Measurements from ENCODE around the gene KLHL41.

DNA sequence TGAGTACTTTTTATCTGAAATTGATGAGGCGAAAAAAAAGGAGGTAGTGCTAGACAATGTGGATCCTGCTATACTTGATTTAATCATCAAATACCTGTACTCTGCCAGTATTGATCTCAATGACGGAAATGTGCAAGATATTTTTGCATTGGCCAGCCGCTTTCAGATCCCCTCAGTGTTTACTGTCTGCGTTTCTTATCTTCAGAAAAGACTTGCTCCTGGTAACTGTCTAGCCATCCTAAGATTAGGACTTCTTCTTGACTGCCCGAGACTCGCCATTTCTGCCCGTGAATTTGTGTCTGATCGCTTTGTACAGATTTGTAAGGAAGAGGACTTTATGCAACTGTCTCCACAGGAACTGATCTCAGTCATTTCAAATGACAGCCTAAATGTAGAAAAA is 453 bp downstream of the KLHL41 start:
- TF ChIP-seq, protein P1, sequence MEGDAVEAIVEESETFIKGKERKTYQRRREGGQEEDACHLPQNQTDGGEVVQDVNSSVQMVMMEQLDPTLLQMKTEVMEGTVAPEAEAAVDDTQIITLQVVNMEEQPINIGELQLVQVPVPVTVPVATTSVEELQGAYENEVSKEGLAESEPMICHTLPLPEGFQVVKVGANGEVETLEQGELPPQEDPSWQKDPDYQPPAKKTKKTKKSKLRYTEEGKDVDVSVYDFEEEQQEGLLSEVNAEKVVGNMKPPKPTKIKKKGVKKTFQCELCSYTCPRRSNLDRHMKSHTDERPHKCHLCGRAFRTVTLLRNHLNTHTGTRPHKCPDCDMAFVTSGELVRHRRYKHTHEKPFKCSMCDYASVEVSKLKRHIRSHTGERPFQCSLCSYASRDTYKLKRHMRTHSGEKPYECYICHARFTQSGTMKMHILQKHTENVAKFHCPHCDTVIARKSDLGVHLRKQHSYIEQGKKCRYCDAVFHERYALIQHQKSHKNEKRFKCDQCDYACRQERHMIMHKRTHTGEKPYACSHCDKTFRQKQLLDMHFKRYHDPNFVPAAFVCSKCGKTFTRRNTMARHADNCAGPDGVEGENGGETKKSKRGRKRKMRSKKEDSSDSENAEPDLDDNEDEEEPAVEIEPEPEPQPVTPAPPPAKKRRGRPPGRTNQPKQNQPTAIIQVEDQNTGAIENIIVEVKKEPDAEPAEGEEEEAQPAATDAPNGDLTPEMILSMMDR (IDR thresholded peaks at IDR 0.05): no peak
- no peak for TF ChIP-seq EP300 (IDR thresholded peaks at IDR 0.05)
- TF ChIP-seq POLR2A (IDR thresholded peaks at IDR 0.05): no peak
- no peak for TF ChIP-seq POLR2AphosphoS5 (IDR thresholded peaks at IDR 0.05)

Measured in stomach (tissue), 4 donors.